Left colon (tissue), 2 donors: ENCODE data around the gene TMSB10. TPM values are rescaled to one million over a fixed set of nuclear protein-coding genes. Genes with fewer than 3 reads are reported as not detected.
A peak's percentile ranks its signal among the peaks of the same experiment; 100 is the strongest.
"Not testable (repeated sequence)": the region's sequence is repeated elsewhere in the genome, so short reads cannot be mapped to it uniquely, and the experiment has no call there.

Source experiments
- ATAC-seq: fragments of 200-7000 bp; cut with Tn5 transposase; one replicate; pipeline ENCODE4 v1.9.1; 2020; ENCODE audit warnings: mild to moderate bottlenecking, moderate library complexity
- DNase-seq, 2 donors: peaks; one replicate each; pipeline ENCODE4 v3.0.0-alpha.2; 2020
- intact Hi-C, 2 donors: fragments of 100-400 bp; cut with DNase I in 1 of 2; cut with micrococcal nuclease in 1 of 2; formaldehyde crosslinking; loops; one replicate each; pipeline versions ENCODE4 v1.11.2 to v1.14.0; 2022; cut with DNase I, micrococcal nuclease
- total RNA-seq, 2 donors: library from RNA; stranded (reverse); fragmentation: NEBNext Ultra II Directional; extraction: Animal tissue kit (Norgen Biotek cat#: 25700); gene quantifications; one replicate each; pipeline ENCODE4 v1.2.1, GENCODE V29; 2021
- donor health status: DM: no; HTN: no; CAD: no.
- donor health status: DM: yes; HTN: yes; CAD: no.

Gene TMSB10
- total RNA-seq, 2 donors from 2014 or later, result 1,780 to 2,331 TPM

GRCh38 chr2:84896567-84896966 is 8.9 kb upstream of the TMSB10 start:
- ATAC-seq (no peak), DNase-seq (no peak)
- intact Hi-C loops, result no loop called here

- ATAC-seq, result no peak
These were observed 7.7 kb upstream of the TMSB10 start for GRCh38 chr2:84897773-84898172.

GRCh38 chr2:84899304-84900204 is 5.9 kb upstream of the TMSB10 start:
- intact Hi-C loops, result no loop called here
- DNase-seq, result no peak
- no peak for ATAC-seq

More at GRCh38 chr2:84897773-84898172, 7.7 kb upstream of the TMSB10 start:
- DNase-seq, result no peak
- intact Hi-C loops, result no loop called here

GRCh38 chr2:84900971-84901370 is 4.5 kb upstream of the TMSB10 start:
- ATAC-seq (no peak), DNase-seq (no peak)
- intact Hi-C loops, result no loop called here

- intact Hi-C loops, result no loop called here
- ATAC-seq (no peak), DNase-seq (no peak)
These were observed 3.8 kb upstream of the TMSB10 start for GRCh38 chr2:84901593-84902120.

- intact Hi-C loops, result no loop called here
- ATAC-seq (no peak), DNase-seq (no peak)
These were observed 2.9 kb upstream of the TMSB10 start for GRCh38 chr2:84902526-84902925.

GRCh38 chr2:84904151-84904550 is 1.3 kb upstream of the TMSB10 start:
- no peak for ATAC-seq
- no peak for DNase-seq
- intact Hi-C loops, result no loop called here

- intact Hi-C loops, result no loop called here
- peak; percentile 83 to 92 for DNase-seq
- ATAC-seq, result peak; percentile 48
These were observed 710 bp upstream of the TMSB10 start for GRCh38 chr2:84904717-84905174.

- intact Hi-C loops, result no loop called here
- peak; percentile 62 to 77 for DNase-seq
These were observed 848 bp downstream of the TMSB10 start for GRCh38 chr2:84906108-84906899.

GRCh38 chr2:84906900-84907714 is 1.7 kb downstream of the TMSB10 start:
- intact Hi-C loops, result no loop called here
- ATAC-seq (peak; percentile 47), DNase-seq (peak; percentile 69 to 82)

More at GRCh38 chr2:84906108-84906899, 848 bp downstream of the TMSB10 start:
- ATAC-seq, result peak; percentile 40

GRCh38 chr2:84908948-84909713 is 3.7 kb downstream of the TMSB10 start:
- ATAC-seq (no peak), DNase-seq (no peak)
- intact Hi-C loops, result no loop called here

- intact Hi-C loops, result no loop called here
- no peak for ATAC-seq
- no peak for DNase-seq
These were observed 5.8 kb downstream of the TMSB10 start for GRCh38 chr2:84911135-84911678.

- peak in 1 of 2 donors; percentile 47 for DNase-seq
- intact Hi-C loops, result no loop called here
- peak; percentile 94 for ATAC-seq
These were observed 7.5 kb downstream of the TMSB10 start for GRCh38 chr2:84912984-84913383.

- DNase-seq (no peak), ATAC-seq (no peak)
- intact Hi-C loops, result no loop called here
These were observed 8.9 kb downstream of the TMSB10 start for GRCh38 chr2:84914334-84914733.

- intact Hi-C loops, ATAC-seq, DNase-seq: not testable (repeated sequence)
These were observed 10.2 kb downstream of the TMSB10 start for GRCh38 chr2:84915675-84916074.

- ATAC-seq, DNase-seq, intact Hi-C loops: not testable (repeated sequence)
These were observed 12.4 kb downstream of the TMSB10 start for GRCh38 chr2:84917821-84918220.

GRCh38 chr2:84918430-84918829 is 13.0 kb downstream of the TMSB10 start:
- DNase-seq (no peak), ATAC-seq (no peak)
- intact Hi-C loops, result no loop called here
